HG03457 (cell line): ENCODE measurements around the gene TSPEAR.
"Not testable (repeated sequence)": the region's sequence is repeated elsewhere in the genome, so short reads cannot be mapped to it uniquely, and the experiment has no call there.

ENCODE experiments used
- ATAC-seq: cut with Tn5 transposase; IDR thresholded peaks from one replicate; pipeline ENCODE4 v1.9.1; 2021; ENCODE audit warnings: moderate number of reproducible peaks; ENCODE audit not compliant: unreplicated experiment

The TSPEAR gene

GRCh38 chr21:44574457-44575306 is 136.7 kb downstream of the TSPEAR start:
- no peak for ATAC-seq

- ATAC-seq: not testable (repeated sequence)
Measured at GRCh38 chr21:44573630-44574456, 137.5 kb downstream of the TSPEAR start, which contains the start of gene KRTAP10-4. Gene KRTAP10-4 (plus strand): TSS chr21:44573729. CDS start chr21:44573759, 30 bp downstream.

- ATAC-seq: no peak
Measured at GRCh38 chr21:44572959-44573583, 138.3 kb downstream of the TSPEAR start.

GRCh38 chr21:44571844-44572782 is 139.3 kb downstream of the TSPEAR start:
- no peak for ATAC-seq

GRCh38 chr21:44571296-44571695 is 140.1 kb downstream of the TSPEAR start:
- no peak for ATAC-seq

- no peak for ATAC-seq
Measured at GRCh38 chr21:44569861-44570517, 141.4 kb downstream of the TSPEAR start.

GRCh38 chr21:44568667-44569556 is 142.5 kb downstream of the TSPEAR start:
- ATAC-seq: no peak

- ATAC-seq: no peak
Measured at GRCh38 chr21:44568261-44568660, 143.1 kb downstream of the TSPEAR start.

- no peak for ATAC-seq
Measured at GRCh38 chr21:44567481-44568171, 143.7 kb downstream of the TSPEAR start.

GRCh38 chr21:44566403-44566802 is 145.0 kb downstream of the TSPEAR start:
- ATAC-seq: no peak

- no peak for ATAC-seq
Measured at GRCh38 chr21:44564886-44565598, 146.3 kb downstream of the TSPEAR start.

- ATAC-seq: no peak
Measured at GRCh38 chr21:44564099-44564498, 147.3 kb downstream of the TSPEAR start.

- no peak for ATAC-seq
Measured at GRCh38 chr21:44558695-44559094, 152.7 kb downstream of the TSPEAR start, which contains the start of gene KRTAP10-3. Gene KRTAP10-3 (minus strand): TSS chr21:44558795. CDS start chr21:44558715, 80 bp downstream.

- ATAC-seq: not testable (repeated sequence)
Measured at GRCh38 chr21:44558329-44558675, 153.1 kb downstream of the TSPEAR start.

- no peak for ATAC-seq
Measured at GRCh38 chr21:44557491-44558328, 153.7 kb downstream of the TSPEAR start.

- ATAC-seq: no peak
Measured at GRCh38 chr21:44556879-44557278, 154.5 kb downstream of the TSPEAR start.
